Astrocyte of the hippocampus (primary cell): Measurements from ENCODE around the gene ARIH2.

Experiments
- DNase-seq: peaks from one replicate; pipeline ENCODE4 v3.0.0; 2011; ENCODE audit warnings: low read depth, low spot score

The ARIH2 gene

DNA sequence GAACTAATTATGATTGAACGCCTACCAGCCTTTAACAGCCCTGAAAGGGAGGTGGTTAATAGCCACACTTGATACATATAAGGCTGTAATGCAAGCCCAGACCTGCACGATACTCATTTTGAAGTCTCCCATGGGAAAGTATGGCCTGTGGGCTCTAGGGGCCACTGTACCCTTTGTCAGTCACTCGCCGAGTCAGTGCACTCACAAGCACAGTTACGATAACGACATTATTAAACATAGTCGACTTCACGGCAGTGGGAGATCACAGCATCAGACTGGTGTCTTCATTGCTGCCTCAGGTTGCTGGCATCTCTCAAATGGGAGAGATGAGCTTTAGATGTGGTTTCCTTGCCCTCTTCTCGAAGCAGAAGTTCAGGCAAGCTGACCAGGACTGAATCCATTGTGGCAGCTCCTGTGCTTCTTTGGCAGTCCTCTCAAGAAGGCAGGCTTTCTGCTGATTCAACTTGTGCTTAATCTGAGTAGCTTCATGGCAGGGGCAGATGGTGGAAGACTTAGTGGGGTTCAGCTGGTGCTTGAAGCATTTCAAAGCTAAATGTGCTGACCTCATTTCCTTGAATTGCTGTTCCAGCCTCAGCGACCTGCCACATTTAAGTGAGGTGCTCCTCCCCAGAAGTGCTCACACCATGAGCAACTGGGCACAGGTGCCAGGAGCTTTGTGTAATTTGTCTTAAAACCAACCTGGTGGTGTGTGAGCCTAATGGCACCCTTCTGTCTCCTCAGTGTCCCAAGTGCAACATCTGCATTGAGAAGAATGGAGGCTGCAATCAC is 55.6 kb downstream of the ARIH2 start:
- DNase-seq = no peak

- no peak for DNase-seq
Measured at GRCh38 chr3:48979451-48979850, 60.8 kb downstream of the ARIH2 start.

GRCh38 chr3:48980295-48980694 is 61.7 kb downstream of the ARIH2 start:
- no peak for DNase-seq

DNA sequence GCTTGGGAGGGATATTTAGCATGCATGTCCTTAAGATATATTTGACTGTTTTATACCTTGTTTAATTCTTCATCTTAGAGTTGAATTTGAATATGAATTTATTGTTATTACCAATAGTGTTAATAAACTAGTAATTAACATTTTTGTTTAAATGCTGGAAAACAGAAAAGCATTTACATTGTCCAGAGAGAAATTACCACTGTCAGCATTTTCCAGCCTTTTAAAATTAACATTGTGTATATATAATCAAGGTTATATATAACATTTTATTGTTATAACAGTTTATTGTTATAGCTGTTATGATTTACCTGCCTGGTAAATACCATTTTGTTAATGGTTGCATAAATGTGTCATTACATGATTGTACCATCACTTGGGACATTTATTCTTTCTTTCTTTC is 63.4 kb downstream of the ARIH2 start:
- DNase-seq = no peak

DNA sequence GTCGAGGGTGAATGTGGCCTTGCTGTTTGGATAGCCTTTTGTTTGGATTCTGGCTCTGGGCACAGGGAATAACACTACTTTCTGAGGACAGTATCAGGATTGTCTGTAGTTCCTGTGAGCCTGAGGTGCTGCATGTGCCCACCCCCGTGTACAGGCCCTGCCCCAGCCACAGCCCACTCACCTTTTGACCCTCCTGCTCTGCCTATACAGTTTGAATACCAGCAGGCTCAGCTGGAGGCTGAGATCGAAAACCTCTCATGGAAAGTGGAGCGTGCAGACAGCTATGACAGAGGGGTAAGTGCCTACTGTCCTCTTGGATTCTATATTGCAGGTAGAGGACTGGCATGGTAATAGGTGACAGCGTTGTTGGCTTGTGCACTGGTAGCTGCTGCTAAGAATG is 64.0 kb downstream of the ARIH2 start:
- no peak for DNase-seq

DNA sequence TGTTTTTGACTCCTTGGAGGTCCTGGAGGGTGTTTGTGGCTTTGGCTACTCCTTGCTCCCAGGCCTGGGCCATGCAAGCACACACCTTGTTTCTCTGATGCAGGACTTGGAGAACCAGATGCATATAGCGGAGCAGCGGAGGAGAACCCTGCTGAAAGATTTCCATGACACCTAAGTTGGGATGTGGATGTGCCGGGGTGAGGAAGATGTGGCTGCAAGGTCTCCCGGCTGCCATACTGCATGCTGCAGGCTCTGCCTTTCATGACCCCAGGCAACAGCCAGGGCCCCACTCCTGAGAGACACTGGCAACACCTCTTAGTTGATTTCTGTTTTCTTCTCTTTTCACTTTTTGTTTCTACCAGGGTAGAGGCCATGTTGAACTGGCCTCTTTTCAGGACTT is 64.5 kb downstream of the ARIH2 start:
- no peak for DNase-seq

DNA sequence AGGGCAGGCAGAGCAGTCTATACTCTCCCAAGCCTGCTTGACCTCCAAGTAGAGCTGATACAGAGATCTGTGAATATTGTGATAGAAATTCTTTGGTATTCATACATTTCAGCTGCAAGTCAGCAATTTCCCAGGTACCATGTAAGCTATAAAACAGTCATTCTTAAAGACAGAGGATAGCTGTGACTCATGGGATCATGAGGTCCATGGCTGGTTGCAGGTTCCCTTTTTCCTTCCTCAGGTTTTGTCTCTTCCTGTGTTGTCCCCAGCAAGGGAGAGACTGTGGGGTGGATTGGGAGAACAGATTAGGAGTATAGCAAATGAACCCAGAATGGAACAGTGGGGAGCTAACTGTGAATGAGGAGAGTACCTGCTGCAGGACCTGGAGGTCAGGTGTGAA is 66.0 kb downstream of the ARIH2 start:
- DNase-seq = no peak

DNA sequence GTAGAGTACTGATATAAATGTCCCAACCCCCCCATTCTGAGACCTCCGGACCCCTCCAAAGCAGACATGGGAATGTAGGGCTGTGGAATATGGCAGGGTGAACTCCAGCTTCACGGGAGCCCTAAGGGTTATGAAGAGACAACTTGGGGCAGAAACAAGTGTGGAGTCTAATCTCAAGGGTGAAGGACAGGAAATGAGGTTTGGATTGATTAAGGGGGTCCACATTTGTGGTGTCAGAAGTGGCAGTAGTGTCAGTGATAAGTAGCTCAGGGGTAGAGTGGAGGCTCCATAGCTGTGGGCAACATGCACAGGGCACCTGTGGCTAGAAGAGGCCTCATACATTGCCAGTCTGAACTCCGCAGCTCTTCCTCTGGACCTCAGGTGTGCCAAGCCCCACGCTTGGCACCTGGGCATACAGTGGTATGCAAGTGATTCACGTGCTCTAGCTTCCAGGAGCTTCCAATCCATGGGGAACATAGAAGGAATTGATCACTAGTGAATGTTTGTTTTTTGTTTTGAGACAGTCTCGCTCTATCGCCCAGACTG is 67.3 kb downstream of the ARIH2 start:
- no peak for DNase-seq

DNA sequence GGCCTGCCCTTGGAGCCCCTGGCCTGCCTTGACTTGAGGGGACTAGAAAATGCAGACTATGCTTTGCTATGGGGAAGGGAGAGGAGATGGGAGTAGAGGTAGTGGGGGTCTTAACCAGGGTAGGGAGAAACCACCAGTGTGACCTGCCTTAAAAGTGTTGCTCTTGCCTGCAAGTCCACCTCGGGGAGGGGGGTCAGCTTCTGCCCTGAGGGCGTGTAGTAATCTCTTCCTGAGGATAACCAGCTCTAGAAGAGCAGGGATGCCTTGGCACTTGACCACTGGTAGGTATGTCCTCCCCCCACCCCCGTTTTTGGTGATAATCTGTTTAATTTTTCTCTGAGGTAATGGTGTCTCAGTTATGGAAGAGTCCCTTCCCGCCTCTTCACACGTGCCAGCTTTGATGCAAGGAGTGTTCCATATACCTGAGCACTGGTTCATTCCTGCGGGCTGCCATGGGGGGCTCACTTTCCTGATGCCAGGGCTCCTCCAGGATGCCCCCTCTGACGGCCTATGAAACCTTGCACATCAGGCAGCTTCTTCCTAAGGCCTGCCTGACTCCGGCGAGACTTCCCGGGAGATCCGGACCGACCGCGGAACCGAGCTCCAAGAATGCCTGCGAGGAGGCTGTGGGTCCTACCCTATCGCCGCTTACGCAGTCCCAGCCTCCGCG is 70.6 kb downstream of the ARIH2 start:
- DNase-seq = no peak

DNA sequence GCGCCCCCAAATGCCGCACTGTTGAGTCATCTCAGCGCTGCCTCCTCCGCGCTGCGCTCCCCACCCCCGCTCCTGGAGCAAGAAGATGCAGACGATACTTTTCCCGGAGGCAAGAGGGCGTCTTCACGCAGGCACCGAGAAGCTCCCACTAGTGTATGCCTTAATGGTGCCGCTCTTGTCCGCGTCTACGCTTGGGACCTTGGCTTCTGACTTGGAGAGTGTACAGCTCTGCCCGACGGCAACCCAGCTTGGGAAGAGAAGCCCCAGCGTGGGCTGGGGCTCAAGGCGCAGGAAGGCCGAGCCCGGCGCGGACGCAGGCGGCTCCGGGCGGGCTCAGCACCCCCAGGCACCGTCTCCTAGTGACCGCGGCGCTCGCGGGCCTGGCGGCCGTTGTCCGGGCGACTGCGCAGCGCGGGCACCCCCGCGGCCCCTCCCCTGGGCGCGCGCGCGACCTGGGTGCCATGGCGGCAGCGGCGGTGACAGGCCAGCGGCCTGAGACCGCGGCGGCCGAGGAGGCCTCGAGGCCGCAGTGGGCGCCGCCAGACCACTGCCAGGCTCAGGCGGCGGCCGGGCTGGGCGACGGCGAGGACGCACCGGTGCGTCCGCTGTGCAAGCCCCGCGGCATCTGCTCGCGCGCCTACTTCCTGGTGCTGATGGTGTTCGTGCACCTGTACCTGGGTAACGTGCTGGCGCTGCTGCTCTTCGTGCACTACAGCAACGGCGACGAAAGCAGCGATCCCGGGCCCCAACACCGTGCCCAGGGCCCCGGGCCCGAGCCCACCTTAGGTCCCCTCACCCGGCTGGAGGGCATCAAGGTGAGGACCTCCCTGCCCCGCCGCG is 71.4 kb downstream of the ARIH2 start, which contains the start of gene P4HTM:
Gene P4HTM, plus strand, starts transcription at position 446 of the 840 bp plus-strand sequence. Its CDS starts 16 bp downstream, at position 462.
- DNase-seq = peak; percentile 98

GRCh38 chr3:48990636-48991469 is 72.2 kb downstream of the ARIH2 start:
- peak; percentile 61 for DNase-seq

- no peak for DNase-seq
Measured at GRCh38 chr3:48991851-48992545, 73.4 kb downstream of the ARIH2 start.

DNA sequence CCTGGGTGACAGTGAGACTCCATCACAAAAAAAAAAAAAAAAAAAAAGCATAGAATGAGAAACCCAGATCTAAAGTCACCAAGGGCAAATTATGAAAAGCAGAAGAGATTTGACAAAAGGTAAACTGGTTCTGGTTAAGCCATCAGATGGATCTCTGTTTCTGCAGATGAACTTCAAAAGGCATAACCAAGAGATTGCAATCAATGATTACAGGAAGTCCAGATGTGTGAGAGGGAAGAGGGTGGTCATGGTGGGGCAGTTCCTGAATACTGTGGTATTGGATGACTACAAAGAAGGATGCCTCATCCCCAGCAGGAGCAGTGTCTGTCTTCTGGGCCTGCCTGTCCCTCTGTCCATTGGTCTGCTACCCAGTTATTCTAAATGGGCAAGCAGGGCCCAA is 75.2 kb downstream of the ARIH2 start:
- no peak for DNase-seq

DNA sequence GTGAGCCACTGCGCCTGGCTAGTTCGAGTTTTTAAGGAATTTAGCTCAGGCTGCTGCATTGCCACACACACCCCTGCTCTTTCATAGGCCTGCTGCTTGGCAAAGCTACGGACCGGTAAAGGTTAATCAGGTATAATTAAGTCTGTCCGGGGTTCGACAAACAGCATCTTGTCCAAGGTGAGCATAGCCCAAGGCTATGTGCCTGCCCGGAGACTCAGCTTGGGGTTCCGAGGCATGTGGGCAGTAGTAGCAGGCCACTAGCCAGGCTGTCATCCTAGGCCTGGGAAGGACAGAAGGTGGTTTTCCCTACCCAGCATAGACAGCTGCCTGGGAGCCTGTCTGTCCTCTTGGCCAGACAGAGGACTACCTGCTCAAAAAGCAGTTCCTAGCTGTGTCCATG is 78.0 kb downstream of the ARIH2 start:
- DNase-seq = no peak

- no peak for DNase-seq
Measured at GRCh38 chr3:48997102-48997635, 78.5 kb downstream of the ARIH2 start.

- no peak for DNase-seq
Measured at GRCh38 chr3:48997714-48998637, 79.3 kb downstream of the ARIH2 start.

- no peak for DNase-seq
Measured at GRCh38 chr3:48999085-48999858, 80.6 kb downstream of the ARIH2 start.

DNA sequence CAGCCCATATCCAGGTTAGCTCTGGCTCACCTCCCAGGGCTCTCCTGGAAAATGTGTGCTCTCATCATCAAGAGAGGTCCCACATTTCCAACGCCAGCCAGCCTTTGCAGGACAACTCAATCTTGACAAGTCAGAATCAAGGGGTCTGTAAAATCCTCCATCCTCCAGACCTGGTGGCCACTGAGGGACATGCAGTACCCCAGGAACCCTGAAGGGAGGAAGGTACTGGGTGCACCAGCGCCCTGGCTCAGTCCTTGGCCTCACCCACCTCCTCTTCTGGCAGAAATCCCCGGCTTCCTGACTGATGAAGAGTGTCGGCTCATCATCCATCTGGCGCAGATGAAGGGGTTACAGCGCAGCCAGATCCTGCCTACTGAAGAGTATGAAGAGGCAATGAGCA is 82.5 kb downstream of the ARIH2 start:
- no peak for DNase-seq
